ENCODE results near the gene CACNA1H.

DNA sequence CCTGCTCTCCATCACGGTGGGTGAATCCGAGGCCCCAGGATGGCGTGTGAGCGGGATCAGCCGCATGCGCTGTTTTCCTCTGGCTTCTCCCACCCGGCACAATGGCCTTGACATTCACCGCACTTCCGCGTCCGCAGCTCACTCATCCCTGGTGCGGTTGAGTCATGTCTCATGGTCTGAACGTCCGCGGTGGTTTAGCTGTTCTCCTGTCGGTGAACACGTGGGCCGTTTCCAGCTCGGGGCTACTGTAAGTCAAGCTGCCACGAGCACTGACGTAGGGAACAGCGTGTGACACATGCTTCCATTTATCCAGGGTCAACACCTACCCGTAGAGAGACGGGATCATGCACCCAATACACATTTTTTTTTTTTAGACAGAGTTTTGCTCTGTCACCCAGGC is 15.3 kb upstream of the CACNA1H start:
- TF ChIP-seq, protein P1, sequence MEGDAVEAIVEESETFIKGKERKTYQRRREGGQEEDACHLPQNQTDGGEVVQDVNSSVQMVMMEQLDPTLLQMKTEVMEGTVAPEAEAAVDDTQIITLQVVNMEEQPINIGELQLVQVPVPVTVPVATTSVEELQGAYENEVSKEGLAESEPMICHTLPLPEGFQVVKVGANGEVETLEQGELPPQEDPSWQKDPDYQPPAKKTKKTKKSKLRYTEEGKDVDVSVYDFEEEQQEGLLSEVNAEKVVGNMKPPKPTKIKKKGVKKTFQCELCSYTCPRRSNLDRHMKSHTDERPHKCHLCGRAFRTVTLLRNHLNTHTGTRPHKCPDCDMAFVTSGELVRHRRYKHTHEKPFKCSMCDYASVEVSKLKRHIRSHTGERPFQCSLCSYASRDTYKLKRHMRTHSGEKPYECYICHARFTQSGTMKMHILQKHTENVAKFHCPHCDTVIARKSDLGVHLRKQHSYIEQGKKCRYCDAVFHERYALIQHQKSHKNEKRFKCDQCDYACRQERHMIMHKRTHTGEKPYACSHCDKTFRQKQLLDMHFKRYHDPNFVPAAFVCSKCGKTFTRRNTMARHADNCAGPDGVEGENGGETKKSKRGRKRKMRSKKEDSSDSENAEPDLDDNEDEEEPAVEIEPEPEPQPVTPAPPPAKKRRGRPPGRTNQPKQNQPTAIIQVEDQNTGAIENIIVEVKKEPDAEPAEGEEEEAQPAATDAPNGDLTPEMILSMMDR (IDR thresholded peaks at IDR 0.05; ENCODE audit: low read depth, low read length), result no peak
- no peak for TF ChIP-seq POLR2A (IDR thresholded peaks at IDR 0.05; ENCODE audit: extremely low read depth, insufficient read length)
- TF ChIP-seq, protein P2, sequence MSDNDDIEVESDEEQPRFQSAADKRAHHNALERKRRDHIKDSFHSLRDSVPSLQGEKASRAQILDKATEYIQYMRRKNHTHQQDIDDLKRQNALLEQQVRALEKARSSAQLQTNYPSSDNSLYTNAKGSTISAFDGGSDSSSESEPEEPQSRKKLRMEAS (IDR thresholded peaks at IDR 0.05; ENCODE audit: low read depth, low read length), result no peak
- no peak for TF ChIP-seq MYC (IDR thresholded peaks at IDR 0.05; ENCODE audit: low read depth, low read length)
